ENCODE results near the gene CLDN3.
"Not testable (repeated sequence)": the region's sequence is repeated elsewhere in the genome, so short reads cannot be mapped to it uniquely, and the experiment has no call there.

CLDN3 gene

GRCh38 chr7:73809467-73809951, 39.4 kb upstream of the CLDN3 start:
- in situ Hi-C loops (cut with MboI; ENCODE audit: low pct_unique_long_range_greater_than_20kb, low sequenced_read_pairs, unreplicated experiment): no loop called here
- no peak for DNase-seq (ENCODE audit: low spot score)
- no peak for TF ChIP-seq CTCF (IDR thresholded peaks at IDR 0.05; ENCODE audit: extremely low read depth, insufficient read depth, missing control alignments)

GRCh38 chr7:73802459-73802858, 32.4 kb upstream of the CLDN3 start:
- DNase-seq (ENCODE audit: low spot score): no peak
- TF ChIP-seq CTCF (IDR thresholded peaks at IDR 0.05; ENCODE audit: extremely low read depth, insufficient read depth, missing control alignments): no peak
- in situ Hi-C loops (cut with MboI; ENCODE audit: low pct_unique_long_range_greater_than_20kb, low sequenced_read_pairs, unreplicated experiment): no loop called here

GRCh38 chr7:73801577-73801976, 31.5 kb upstream of the CLDN3 start:
- TF ChIP-seq CTCF (IDR thresholded peaks at IDR 0.05; ENCODE audit: extremely low read depth, insufficient read depth, missing control alignments): no peak

GRCh38 chr7:73799282-73800141, 29.4 kb upstream of the CLDN3 start:
- DNase-seq (ENCODE audit: low spot score): no peak
- TF ChIP-seq CTCF (IDR thresholded peaks at IDR 0.05; ENCODE audit: extremely low read depth, insufficient read depth, missing control alignments): no peak
- in situ Hi-C loops (cut with MboI; ENCODE audit: low pct_unique_long_range_greater_than_20kb, low sequenced_read_pairs, unreplicated experiment): no loop called here

More at GRCh38 chr7:73801577-73801976, 31.5 kb upstream of the CLDN3 start:
- DNase-seq (ENCODE audit: low spot score): no peak
- in situ Hi-C loops (cut with MboI; ENCODE audit: low pct_unique_long_range_greater_than_20kb, low sequenced_read_pairs, unreplicated experiment): no loop called here

- DNase-seq (ENCODE audit: low spot score); in situ Hi-C loops (cut with MboI; ENCODE audit: low pct_unique_long_range_greater_than_20kb, low sequenced_read_pairs, unreplicated experiment): not testable (repeated sequence)
Observed at GRCh38 chr7:73797176-73797575, 27.1 kb upstream of the CLDN3 start.

GRCh38 chr7:73796656-73797055, 26.6 kb upstream of the CLDN3 start:
- DNase-seq (ENCODE audit: low spot score); in situ Hi-C loops (cut with MboI; ENCODE audit: low pct_unique_long_range_greater_than_20kb, low sequenced_read_pairs, unreplicated experiment): not testable (repeated sequence)

- in situ Hi-C loops (cut with MboI; ENCODE audit: low pct_unique_long_range_greater_than_20kb, low sequenced_read_pairs, unreplicated experiment); DNase-seq (ENCODE audit: low spot score): not testable (repeated sequence)
Observed at GRCh38 chr7:73795188-73795587, 25.1 kb upstream of the CLDN3 start.

GRCh38 chr7:73791170-73791690, 21.2 kb upstream of the CLDN3 start:
- in situ Hi-C loops (cut with MboI; ENCODE audit: low pct_unique_long_range_greater_than_20kb, low sequenced_read_pairs, unreplicated experiment): not testable (repeated sequence)

More at GRCh38 chr7:73791170-73791690, 21.2 kb upstream of the CLDN3 start:
- not testable (repeated sequence) for DNase-seq (ENCODE audit: low spot score)

All from GM13977 (cell line).